ENCODE measurements around the gene LCT. TPM values are rescaled to one million over a fixed set of nuclear protein-coding genes. Genes with fewer than 3 reads are reported as not detected.

Gene LCT
- total RNA-seq, 1 donor from 2014 or later: not detected

DNA sequence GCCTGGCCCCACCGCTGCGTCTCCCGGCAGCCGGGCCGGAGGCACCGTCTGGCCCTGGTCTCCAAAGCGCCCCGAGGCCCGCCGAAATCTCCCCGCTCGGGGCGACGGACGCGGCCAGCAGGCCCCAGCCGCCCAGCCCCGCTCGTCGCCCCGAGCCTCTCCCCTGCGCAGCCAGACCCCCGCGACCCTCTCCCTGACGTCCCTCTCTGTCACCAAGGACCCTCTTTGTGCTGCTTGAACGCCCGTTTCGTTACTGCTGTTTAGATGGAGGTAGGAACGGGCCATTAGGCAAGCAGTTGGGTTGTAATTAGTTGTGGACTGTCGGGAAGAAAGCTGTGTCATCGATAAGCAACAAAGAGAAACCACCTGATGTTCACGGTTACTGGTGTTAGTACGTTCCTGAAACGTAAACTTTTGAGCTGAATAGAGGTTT, 94.6 kb downstream of the LCT start:
- peak; percentile 23 for DNase-seq (ENCODE audit: low read depth)
- peak overlapping the region; percentile 62 for H3K4me3 ChIP-seq (ENCODE audit: low read depth, low read length)
- TF ChIP-seq, protein P1, sequence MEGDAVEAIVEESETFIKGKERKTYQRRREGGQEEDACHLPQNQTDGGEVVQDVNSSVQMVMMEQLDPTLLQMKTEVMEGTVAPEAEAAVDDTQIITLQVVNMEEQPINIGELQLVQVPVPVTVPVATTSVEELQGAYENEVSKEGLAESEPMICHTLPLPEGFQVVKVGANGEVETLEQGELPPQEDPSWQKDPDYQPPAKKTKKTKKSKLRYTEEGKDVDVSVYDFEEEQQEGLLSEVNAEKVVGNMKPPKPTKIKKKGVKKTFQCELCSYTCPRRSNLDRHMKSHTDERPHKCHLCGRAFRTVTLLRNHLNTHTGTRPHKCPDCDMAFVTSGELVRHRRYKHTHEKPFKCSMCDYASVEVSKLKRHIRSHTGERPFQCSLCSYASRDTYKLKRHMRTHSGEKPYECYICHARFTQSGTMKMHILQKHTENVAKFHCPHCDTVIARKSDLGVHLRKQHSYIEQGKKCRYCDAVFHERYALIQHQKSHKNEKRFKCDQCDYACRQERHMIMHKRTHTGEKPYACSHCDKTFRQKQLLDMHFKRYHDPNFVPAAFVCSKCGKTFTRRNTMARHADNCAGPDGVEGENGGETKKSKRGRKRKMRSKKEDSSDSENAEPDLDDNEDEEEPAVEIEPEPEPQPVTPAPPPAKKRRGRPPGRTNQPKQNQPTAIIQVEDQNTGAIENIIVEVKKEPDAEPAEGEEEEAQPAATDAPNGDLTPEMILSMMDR (IDR thresholded peaks at IDR 0.05; ENCODE audit: insufficient read depth, low read length, poor library complexity, severe bottlenecking): no peak
- no peaks in the 10 kb centered on the region for H3K27me3 ChIP-seq (ENCODE audit: control insufficient read depth, insufficient read depth, low read length)
- no peaks in the 10 kb centered on the region for H3K36me3 ChIP-seq (ENCODE audit: control insufficient read depth, insufficient read depth, low read length)

DNA sequence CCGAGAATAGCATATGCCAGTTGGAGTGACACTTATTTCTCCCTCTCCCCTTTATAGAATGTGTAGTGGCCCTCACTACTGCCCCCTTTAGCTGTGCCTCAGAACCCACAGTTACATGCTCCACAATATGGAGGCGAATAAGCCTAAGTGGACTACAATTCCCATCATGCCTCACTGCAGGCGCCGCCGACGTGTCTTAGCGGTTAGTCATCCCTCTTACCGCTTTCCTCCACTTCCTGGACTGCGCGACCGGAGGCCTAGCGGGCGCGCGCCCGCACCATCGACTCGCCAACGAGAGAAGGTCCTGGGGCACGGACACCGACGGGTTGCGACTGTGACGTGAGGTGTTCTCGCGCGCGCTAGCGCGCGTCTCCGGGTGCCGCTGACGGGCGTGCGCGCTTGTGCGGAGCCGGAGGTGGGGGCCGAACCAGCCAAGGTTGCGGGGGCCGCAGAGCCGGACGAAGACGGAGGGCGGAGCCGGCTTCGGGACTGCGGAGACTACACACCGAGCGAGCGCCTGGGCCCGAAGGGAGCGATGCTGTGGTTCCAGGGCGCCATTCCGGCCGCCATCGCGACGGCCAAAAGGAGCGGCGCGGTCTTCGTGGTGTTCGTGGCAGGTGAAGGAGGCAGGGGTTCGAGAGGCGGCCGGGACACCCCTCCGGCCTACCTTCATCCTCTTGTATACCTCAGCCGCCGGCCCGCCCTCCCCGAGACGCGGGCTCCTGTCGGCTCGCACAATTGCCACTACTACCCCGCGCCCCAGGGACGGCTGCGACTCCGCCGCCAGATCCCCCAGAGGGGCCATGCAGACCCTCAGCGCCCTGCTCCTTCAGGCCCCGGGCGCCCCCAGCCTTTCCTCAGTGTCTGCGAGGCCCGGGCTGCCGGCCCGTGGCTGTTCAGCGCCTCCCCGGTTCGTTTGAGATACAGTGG, 95.3 kb downstream of the LCT start, which contains the start of gene UBXN4:
UBXN4 (plus strand) TSS at position 461 of the 930 bp plus-strand sequence; CDS start at position 536, 75 bp downstream.
- Histone ChIP-seq H3K36me3 (ENCODE audit: control insufficient read depth, insufficient read depth, low read length) (no peaks in the 10 kb centered on the region), H3K27me3 (ENCODE audit: control insufficient read depth, insufficient read depth, low read length) (no peaks in the 10 kb centered on the region), H3K4me3 (ENCODE audit: low read depth, low read length) (peak within 1 kb of the TSS; percentile 62)
- TF ChIP-seq, protein P1 (IDR thresholded peaks at IDR 0.05; ENCODE audit: insufficient read depth, low read length, poor library complexity, severe bottlenecking): peak; percentile 66
- peak; percentile 96 for DNase-seq (ENCODE audit: low read depth)

DNA sequence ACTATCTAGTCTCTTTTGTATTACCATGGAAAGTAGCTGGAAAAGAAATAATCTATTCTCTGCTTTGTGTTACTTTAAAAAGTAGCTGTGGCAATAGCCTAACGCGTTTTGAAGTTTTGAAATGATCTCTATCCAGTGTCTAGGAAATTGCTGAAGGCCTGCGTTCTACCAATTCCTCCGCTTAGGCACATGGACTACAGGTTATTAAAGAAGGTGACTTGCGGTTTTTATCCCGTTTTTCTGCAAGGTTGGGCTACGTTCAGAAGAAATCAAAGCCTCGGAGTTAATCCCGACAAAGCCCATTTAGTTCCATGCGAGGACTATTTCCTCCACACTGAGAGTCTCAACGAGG, 96.0 kb downstream of the LCT start:
- Histone ChIP-seq H3K4me3 (ENCODE audit: low read depth, low read length) (no peak overlapping the region), H3K36me3 (ENCODE audit: control insufficient read depth, insufficient read depth, low read length) (no peaks in the 10 kb centered on the region)
- TF ChIP-seq, protein P1 (IDR thresholded peaks at IDR 0.05; ENCODE audit: insufficient read depth, low read length, poor library complexity, severe bottlenecking): no peak

DNA sequence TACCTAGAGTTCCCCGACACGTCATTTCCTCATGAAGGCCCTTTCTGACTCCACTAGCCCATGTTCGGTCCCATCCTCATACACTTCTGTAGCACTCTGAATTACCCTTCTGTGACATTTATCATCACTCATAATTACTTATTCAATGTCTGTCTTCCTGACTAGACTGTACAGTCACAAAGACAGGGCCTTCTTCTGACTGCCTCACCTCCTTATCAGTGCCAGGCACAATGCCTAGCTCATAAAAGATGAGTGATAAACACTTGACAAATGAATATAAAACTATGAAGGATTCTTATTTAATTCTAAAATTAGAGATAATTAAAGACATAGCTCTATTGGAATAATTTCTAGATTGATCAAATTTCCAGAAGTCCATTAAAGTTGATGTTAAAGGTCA, 96.8 kb downstream of the LCT start:
- TF ChIP-seq, protein P1 (IDR thresholded peaks at IDR 0.05; ENCODE audit: insufficient read depth, low read length, poor library complexity, severe bottlenecking): no peak
- H3K4me3 ChIP-seq (ENCODE audit: low read depth, low read length): no peak overlapping the region
- H3K27me3 ChIP-seq (ENCODE audit: control insufficient read depth, insufficient read depth, low read length): no peaks in the 10 kb centered on the region
- H3K36me3 ChIP-seq (ENCODE audit: control insufficient read depth, insufficient read depth, low read length): no peaks in the 10 kb centered on the region
- DNase-seq (ENCODE audit: low read depth): no peak

More for the DNA sequence above, 96.0 kb downstream of the LCT start:
- no peak for DNase-seq (ENCODE audit: low read depth)
- no peaks in the 10 kb centered on the region for H3K27me3 ChIP-seq (ENCODE audit: control insufficient read depth, insufficient read depth, low read length)

Other genes with a start within 250 kb of the LCT start
- 61.9 and 67.9 TPM in 2 replicates for gene UBXN4, start 95.3 kb downstream of the LCT start, total RNA-seq
- gene MCM6, start 39.3 kb upstream of the LCT start, total RNA-seq: 9.4 and 11.1 TPM in 2 replicates
- 69.4 and 69.7 TPM in 2 replicates for gene DARS1, start 148.4 kb upstream of the LCT start, total RNA-seq